ENCODE results near the gene RBMS1. TPM values are rescaled to one million over a fixed set of nuclear protein-coding genes. Genes with fewer than 3 reads are reported as not detected.

Gene RBMS1
- total and polyA plus RNA-seq, 2 of the 13 experiments (the other 11 are each of a cell fraction or from before 2014, with no cell fraction given) = 55.5 to 110 TPM

DNA sequence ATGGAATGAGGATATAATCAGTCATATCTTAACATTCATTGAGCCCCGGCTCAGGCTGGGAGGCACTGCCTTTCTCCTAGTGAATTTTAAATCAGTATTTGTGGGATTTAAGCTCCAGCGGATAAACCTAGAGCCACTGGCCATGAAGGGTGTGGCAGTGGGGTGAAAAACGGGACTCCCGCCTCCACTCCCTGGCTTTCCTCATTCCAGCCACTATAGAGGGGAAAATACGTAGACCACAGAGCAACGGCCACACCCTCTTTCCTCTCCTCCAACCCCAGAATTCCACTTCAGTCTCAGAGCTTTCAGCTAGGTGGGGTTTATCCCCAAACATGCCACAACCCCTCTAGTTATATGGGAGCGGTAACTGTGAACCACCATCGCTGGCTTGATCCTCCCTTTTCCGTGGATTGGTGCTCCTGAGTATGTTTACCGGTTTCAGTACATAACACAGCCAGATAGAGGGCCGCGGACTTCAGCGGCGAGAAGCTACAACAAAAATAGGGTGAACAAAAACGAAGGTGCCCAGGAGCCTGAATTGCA, 223.0 kb downstream of the RBMS1 start:
- intact Hi-C loops (cut with micrococcal nuclease; ENCODE audit: unreplicated experiment) = no loop called here
- POLR2A ChIA-PET = interaction anchor here (0.9 to 1.5 kb wide), 10 partner anchors 8 to 793 kb away, joined by 3 to 6 read pairs (median 3); no protein-coding TSS in a partner anchor
- Histone ChIP-seq H3K4me3 (replicated peaks in 1 of 3; ENCODE audit: insufficient read depth in 1 of 3, low read depth in 2 of 3, low read length in 3 of 3) (peak overlapping the region in 2 of 3 experiments; percentile 36 to 71; a peak in 3 of 6 replicates), H3K27me3 (ENCODE audit: control insufficient read depth in 1 of 2, insufficient read depth in 2 of 2, low read length in 2 of 2) (no peaks in the 10 kb centered on the region; a peak in 1 of 5 replicates), H3K4me1 (ENCODE audit: insufficient read depth, low read length) (peaks cover 17% of the 10 kb centered on the region), H3K36me3 (replicated peaks in 1 of 2; ENCODE audit: control insufficient read depth in 1 of 2, insufficient read depth in 2 of 2, low read length in 2 of 2) (peaks cover 3 to 18% of the 10 kb centered on the region in 2 experiments; a peak in 4 of 5 replicates), H3K4me2 (ENCODE audit: low read depth, low read length) (peak overlapping the region; percentile 97), H3K27ac (ENCODE audit: extremely low read length, insufficient read depth, low read length) (peak overlapping the region; percentile 41), H3K9me3 (ENCODE audit: low read length) (no peaks in the 10 kb centered on the region), H3K9ac (ENCODE audit: insufficient read depth, low read depth, low read length) (peak overlapping the region; percentile 57), H4K20me1 (ENCODE audit: insufficient read depth, low read length) (no peaks in the 10 kb centered on the region), H3K79me2 (ENCODE audit: insufficient read depth, low read length) (no peaks in the 10 kb centered on the region), H2AFZ (ENCODE audit: low read length) (no peak overlapping the region)
- in situ Hi-C loops (cut with HindIII; ENCODE audit: extremely low pct_ligation_motif_present, low pct_unique_long_range_greater_than_20kb) = loop anchor here (25.0 kb wide), 1 partner anchor 692 kb away; no protein-coding TSS in a partner anchor
- CTCF ChIA-PET (ENCODE audit: low intra/inter-chr PET ratio, low total read pairs) = interaction anchor here (0.8 kb wide), 1 partner anchor 161 kb away, joined by 4 read pairs; no protein-coding TSS in a partner anchor
- DNase-seq (ENCODE audit: low spot score) (no peak), ATAC-seq (peak; percentile 4), FAIRE-seq (no peak)
- TF ChIP-seq ZNF468 (CRISPR knock-in tag; IDR thresholded peaks at IDR 0.05) (no peak), ZFP62 (CRISPR knock-in tag; IDR thresholded peaks at IDR 0.05) (no peak), ZNF772 (CRISPR knock-in tag; IDR thresholded peaks at IDR 0.05) (no peak), SMAD1 (CRISPR knock-in tag; IDR thresholded peaks at IDR 0.05; ENCODE audit: borderline replicate concordance, low read depth) (0 out of 2 replicates have a peak, but pooled peaks have one; percentile 4), SATB2 (CRISPR knock-in tag; IDR thresholded peaks at IDR 0.05) (no peak), ZSCAN12 (CRISPR knock-in tag; IDR thresholded peaks at IDR 0.05) (no peak), NFE2L1 (CRISPR knock-in tag; IDR thresholded peaks at IDR 0.05; ENCODE audit: borderline replicate concordance) (0 out of 2 replicates have a peak, but pooled peaks have one; percentile 6)
- TF ChIP-seq, protein P1, sequence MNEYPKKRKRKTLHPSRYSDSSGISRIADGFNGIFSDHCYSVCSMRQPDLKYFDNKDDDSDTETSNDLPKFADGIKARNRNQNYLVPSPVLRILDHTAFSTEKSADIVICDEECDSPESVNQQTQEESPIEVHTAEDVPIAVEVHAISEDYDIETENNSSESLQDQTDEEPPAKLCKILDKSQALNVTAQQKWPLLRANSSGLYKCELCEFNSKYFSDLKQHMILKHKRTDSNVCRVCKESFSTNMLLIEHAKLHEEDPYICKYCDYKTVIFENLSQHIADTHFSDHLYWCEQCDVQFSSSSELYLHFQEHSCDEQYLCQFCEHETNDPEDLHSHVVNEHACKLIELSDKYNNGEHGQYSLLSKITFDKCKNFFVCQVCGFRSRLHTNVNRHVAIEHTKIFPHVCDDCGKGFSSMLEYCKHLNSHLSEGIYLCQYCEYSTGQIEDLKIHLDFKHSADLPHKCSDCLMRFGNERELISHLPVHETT (CRISPR knock-in tag; conservative IDR thresholded peaks at IDR 0.05) = no peak
- BruUV-seq (replicated peaks) = no TSS peak
- WGBS (ENCODE audit: low lambda C conversion rate) = 92% methylated on average over 15 of the region's 15 CpGs

Data from HepG2 (cell line).